ENCODE results near the gene CNTN4.

The CNTN4 gene

GRCh38 chr3:2643606-2644005, 544.9 kb downstream of the CNTN4 start:
- Mint-ChIP-seq H3K36me3 (no peaks in the 10 kb centered on the region), H3K4me3 (no peak overlapping the region), H3K9me3 (ENCODE audit: low read depth) (no peaks in the 10 kb centered on the region), H3K27me3 (no peaks in the 10 kb centered on the region), H3K4me1 (ENCODE audit: low read depth) (no peaks in the 10 kb centered on the region), H3K27ac (no peak overlapping the region)

GRCh38 chr3:2645001-2645400, 546.3 kb downstream of the CNTN4 start:
- Mint-ChIP-seq H3K27ac (no peak overlapping the region), H3K27me3 (no peaks in the 10 kb centered on the region), H3K4me1 (ENCODE audit: low read depth) (no peaks in the 10 kb centered on the region), H3K9me3 (ENCODE audit: low read depth) (peaks cover 5% of the 10 kb centered on the region), H3K4me3 (no peak overlapping the region), H3K36me3 (no peaks in the 10 kb centered on the region)

- Mint-ChIP-seq H3K36me3 (no peaks in the 10 kb centered on the region), H3K9me3 (ENCODE audit: low read depth) (peaks cover 5% of the 10 kb centered on the region), H3K27ac (no peak overlapping the region), H3K4me3 (no peak overlapping the region), H3K27me3 (peaks cover 2% of the 10 kb centered on the region), H3K4me1 (ENCODE audit: low read depth) (no peaks in the 10 kb centered on the region)
These were observed 552.1 kb downstream of the CNTN4 start for GRCh38 chr3:2650746-2651145.

- Mint-ChIP-seq H3K27me3 (peaks cover 8% of the 10 kb centered on the region), H3K4me3 (no peak overlapping the region), H3K9me3 (ENCODE audit: low read depth) (peaks cover 5% of the 10 kb centered on the region), H3K4me1 (ENCODE audit: low read depth) (no peaks in the 10 kb centered on the region), H3K27ac (no peak overlapping the region), H3K36me3 (no peaks in the 10 kb centered on the region)
These were observed 553.7 kb downstream of the CNTN4 start for GRCh38 chr3:2652386-2652785.

GRCh38 chr3:2653706-2654105, 555.0 kb downstream of the CNTN4 start:
- Mint-ChIP-seq H3K36me3 (no peaks in the 10 kb centered on the region), H3K9me3 (ENCODE audit: low read depth) (peaks cover 5% of the 10 kb centered on the region), H3K27ac (no peak overlapping the region), H3K4me3 (no peak overlapping the region), H3K27me3 (peaks cover 9% of the 10 kb centered on the region), H3K4me1 (ENCODE audit: low read depth) (no peaks in the 10 kb centered on the region)

GRCh38 chr3:2655229-2655701, 556.6 kb downstream of the CNTN4 start:
- Mint-ChIP-seq H3K27me3 (peaks cover 11% of the 10 kb centered on the region), H3K9me3 (ENCODE audit: low read depth) (no peaks in the 10 kb centered on the region), H3K27ac (no peak overlapping the region), H3K36me3 (no peaks in the 10 kb centered on the region), H3K4me3 (no peak overlapping the region), H3K4me1 (ENCODE audit: low read depth) (no peaks in the 10 kb centered on the region)

GRCh38 chr3:2656806-2657777, 558.4 kb downstream of the CNTN4 start:
- H3K27me3 Mint-ChIP-seq: peaks cover 15% of the 10 kb centered on the region
- no peak overlapping the region for H3K27ac Mint-ChIP-seq
- H3K4me3 Mint-ChIP-seq: no peak overlapping the region
- no peaks in the 10 kb centered on the region for H3K9me3 Mint-ChIP-seq (ENCODE audit: low read depth)
- no peaks in the 10 kb centered on the region for H3K4me1 Mint-ChIP-seq (ENCODE audit: low read depth)
- H3K36me3 Mint-ChIP-seq: no peaks in the 10 kb centered on the region

- no peaks in the 10 kb centered on the region for H3K4me1 Mint-ChIP-seq (ENCODE audit: low read depth)
- no peaks in the 10 kb centered on the region for H3K9me3 Mint-ChIP-seq (ENCODE audit: low read depth)
- peaks cover 15% of the 10 kb centered on the region for H3K27me3 Mint-ChIP-seq
- H3K36me3 Mint-ChIP-seq: no peaks in the 10 kb centered on the region
- H3K27ac Mint-ChIP-seq: no peak overlapping the region
- no peak overlapping the region for H3K4me3 Mint-ChIP-seq
These were observed 559.3 kb downstream of the CNTN4 start for GRCh38 chr3:2657971-2658370.

GRCh38 chr3:2659896-2660295, 561.2 kb downstream of the CNTN4 start:
- no peak overlapping the region for H3K4me3 Mint-ChIP-seq
- no peaks in the 10 kb centered on the region for H3K9me3 Mint-ChIP-seq (ENCODE audit: low read depth)
- H3K36me3 Mint-ChIP-seq: no peaks in the 10 kb centered on the region
- peaks cover 12% of the 10 kb centered on the region for H3K27me3 Mint-ChIP-seq
- no peaks in the 10 kb centered on the region for H3K4me1 Mint-ChIP-seq (ENCODE audit: low read depth)
- no peak overlapping the region for H3K27ac Mint-ChIP-seq

GRCh38 chr3:2661078-2661477, 562.4 kb downstream of the CNTN4 start:
- Mint-ChIP-seq H3K27me3 (peaks cover 12% of the 10 kb centered on the region), H3K36me3 (no peaks in the 10 kb centered on the region), H3K4me1 (ENCODE audit: low read depth) (no peaks in the 10 kb centered on the region), H3K4me3 (no peak overlapping the region), H3K27ac (no peak overlapping the region), H3K9me3 (ENCODE audit: low read depth) (no peaks in the 10 kb centered on the region)

- peaks cover 5% of the 10 kb centered on the region for H3K27me3 Mint-ChIP-seq
- no peak overlapping the region for H3K27ac Mint-ChIP-seq
- no peaks in the 10 kb centered on the region for H3K36me3 Mint-ChIP-seq
- no peaks in the 10 kb centered on the region for H3K4me1 Mint-ChIP-seq (ENCODE audit: low read depth)
- no peaks in the 10 kb centered on the region for H3K9me3 Mint-ChIP-seq (ENCODE audit: low read depth)
- no peak overlapping the region for H3K4me3 Mint-ChIP-seq
These were observed 578.8 kb downstream of the CNTN4 start for GRCh38 chr3:2677501-2677900.

GRCh38 chr3:2680236-2680635, 581.6 kb downstream of the CNTN4 start:
- H3K27me3 Mint-ChIP-seq: no peaks in the 10 kb centered on the region
- no peak overlapping the region for H3K4me3 Mint-ChIP-seq
- H3K9me3 Mint-ChIP-seq (ENCODE audit: low read depth): no peaks in the 10 kb centered on the region
- H3K27ac Mint-ChIP-seq: no peak overlapping the region
- no peaks in the 10 kb centered on the region for H3K4me1 Mint-ChIP-seq (ENCODE audit: low read depth)
- no peaks in the 10 kb centered on the region for H3K36me3 Mint-ChIP-seq

GRCh38 chr3:2684046-2684445, 585.4 kb downstream of the CNTN4 start:
- no peak overlapping the region for H3K27ac Mint-ChIP-seq
- H3K4me3 Mint-ChIP-seq: no peak overlapping the region
- no peaks in the 10 kb centered on the region for H3K9me3 Mint-ChIP-seq (ENCODE audit: low read depth)
- H3K36me3 Mint-ChIP-seq: no peaks in the 10 kb centered on the region
- H3K4me1 Mint-ChIP-seq (ENCODE audit: low read depth): no peaks in the 10 kb centered on the region
- H3K27me3 Mint-ChIP-seq: no peaks in the 10 kb centered on the region

- no peaks in the 10 kb centered on the region for H3K27me3 Mint-ChIP-seq
- H3K4me1 Mint-ChIP-seq (ENCODE audit: low read depth): no peaks in the 10 kb centered on the region
- H3K4me3 Mint-ChIP-seq: no peak overlapping the region
- H3K36me3 Mint-ChIP-seq: no peaks in the 10 kb centered on the region
- H3K27ac Mint-ChIP-seq: no peak overlapping the region
- no peaks in the 10 kb centered on the region for H3K9me3 Mint-ChIP-seq (ENCODE audit: low read depth)
These were observed 588.3 kb downstream of the CNTN4 start for GRCh38 chr3:2686816-2687502.

GRCh38 chr3:2697589-2697988, 598.9 kb downstream of the CNTN4 start:
- no peaks in the 10 kb centered on the region for H3K4me1 Mint-ChIP-seq (ENCODE audit: low read depth)
- H3K4me3 Mint-ChIP-seq: no peak overlapping the region
- H3K27me3 Mint-ChIP-seq: peaks cover 1% of the 10 kb centered on the region
- no peaks in the 10 kb centered on the region for H3K36me3 Mint-ChIP-seq
- no peak overlapping the region for H3K27ac Mint-ChIP-seq
- H3K9me3 Mint-ChIP-seq (ENCODE audit: low read depth): no peaks in the 10 kb centered on the region

Measured in activated naive CD8-positive, alpha-beta T cell (primary cell).